RWPE1 (cell line): ENCODE data around the gene ASB15.
A peak's percentile ranks its signal among the peaks of the same experiment; 100 is the strongest.

ENCODE experiments used
- CTCF ChIA-PET: fragments of 350-600 bp; sonication (Branson Sonifier 250); formaldehyde crosslinking; extraction: SDS; loops from one replicate; lab custom pipeline; 2021; lab: Yijun Ruan, JAX
- POLR2A ChIA-PET: fragments of 400-600 bp; formaldehyde crosslinking; extraction: SDS; loops from one replicate; lab custom pipeline; 2020; ENCODE audit warnings: antibody characterized with exemption; ENCODE audit not compliant: low non-redundant PET; lab: Yijun Ruan, JAX
- DNase-seq: peaks from one replicate; pipeline ENCODE4 v3.0.0; 2012; ENCODE audit warnings: low spot score
- H3K27ac ChIP-seq: fragments of 450-650 bp; 2 replicates; pipeline ENCODE4 v1.5.1; 2017
- CTCF ChIP-seq: fragments of 450-650 bp; conservative IDR thresholded peaks from 2 replicates; pipeline ENCODE4 v1.5.1; 2017; ENCODE audit warnings: low read depth, mild to moderate bottlenecking

Gene ASB15

GRCh38 chr7:123673137-123673732 lies 71.6 kb downstream of the ASB15 start:
- ChIA-PET POLR2A (no interaction called here), CTCF (interaction anchor here (0.5 to 1.1 kb wide), 3 partner anchors 38 to 124 kb away, joined by 3 to 5 read pairs (median 3); no protein-coding TSS in a partner anchor)
- peak overlapping the region; percentile 51 for H3K27ac ChIP-seq
- TF ChIP-seq CTCF = no peak
- DNase-seq = no peak

GRCh38 chr7:123673752-123674398 lies 72.3 kb downstream of the ASB15 start:
- CTCF ChIA-PET = interaction anchor here (0.5 to 1.4 kb wide), 3 partner anchors 38 to 175 kb away, joined by 5 to 6 read pairs (median 5); no protein-coding TSS in a partner anchor
- no peak for TF ChIP-seq CTCF
- peak overlapping the region; percentile 51; the same call in 1 of the 2 replicates for H3K27ac ChIP-seq
- POLR2A ChIA-PET = no interaction called here
- no peak for DNase-seq

GRCh38 chr7:123674399-123675180 lies 73.0 kb downstream of the ASB15 start:
- CTCF ChIA-PET = interaction anchor here (0.5 to 1.4 kb wide), 4 partner anchors 39 to 176 kb away, joined by 4 to 6 read pairs (median 6); partner anchors contain the start of gene WASL

GRCh38 chr7:123675181-123675473 lies 73.5 kb downstream of the ASB15 start:
- TF ChIP-seq CTCF = no peak
- ChIA-PET CTCF (interaction anchor here (0.5 to 1.4 kb wide), 3 partner anchors 39 to 123 kb away, joined by 4 to 6 read pairs (median 6); partner anchors contain the start of gene WASL), POLR2A (no interaction called here)
- peak; percentile 71 for DNase-seq
- no peak overlapping the region for H3K27ac ChIP-seq

More at GRCh38 chr7:123674399-123675180, 73.0 kb downstream of the ASB15 start:
- TF ChIP-seq CTCF = no peak
- DNase-seq = peak; percentile 75
- POLR2A ChIA-PET = no interaction called here
- H3K27ac ChIP-seq = no peak overlapping the region

- DNase-seq = no peak
- no peak overlapping the region for H3K27ac ChIP-seq
- POLR2A ChIA-PET = no interaction called here
- CTCF ChIA-PET = no interaction called here
- no peak for TF ChIP-seq CTCF
Measured at GRCh38 chr7:123677061-123677715, 75.6 kb downstream of the ASB15 start.

- CTCF ChIA-PET = interaction anchor here (0.6 kb wide), 1 partner anchor 475 kb away, joined by 5 read pairs; no protein-coding TSS in a partner anchor
- POLR2A ChIA-PET = no interaction called here
- no peak for TF ChIP-seq CTCF
- H3K27ac ChIP-seq = no peak overlapping the region
- DNase-seq = no peak
Measured at GRCh38 chr7:123679614-123680013, 78.0 kb downstream of the ASB15 start.
